Measurements from ENCODE around the gene FOLR2.
"Not testable (repeated sequence)": the region's sequence is repeated elsewhere in the genome, so short reads cannot be mapped to it uniquely, and the experiment has no call there.

Gene FOLR2

DNA sequence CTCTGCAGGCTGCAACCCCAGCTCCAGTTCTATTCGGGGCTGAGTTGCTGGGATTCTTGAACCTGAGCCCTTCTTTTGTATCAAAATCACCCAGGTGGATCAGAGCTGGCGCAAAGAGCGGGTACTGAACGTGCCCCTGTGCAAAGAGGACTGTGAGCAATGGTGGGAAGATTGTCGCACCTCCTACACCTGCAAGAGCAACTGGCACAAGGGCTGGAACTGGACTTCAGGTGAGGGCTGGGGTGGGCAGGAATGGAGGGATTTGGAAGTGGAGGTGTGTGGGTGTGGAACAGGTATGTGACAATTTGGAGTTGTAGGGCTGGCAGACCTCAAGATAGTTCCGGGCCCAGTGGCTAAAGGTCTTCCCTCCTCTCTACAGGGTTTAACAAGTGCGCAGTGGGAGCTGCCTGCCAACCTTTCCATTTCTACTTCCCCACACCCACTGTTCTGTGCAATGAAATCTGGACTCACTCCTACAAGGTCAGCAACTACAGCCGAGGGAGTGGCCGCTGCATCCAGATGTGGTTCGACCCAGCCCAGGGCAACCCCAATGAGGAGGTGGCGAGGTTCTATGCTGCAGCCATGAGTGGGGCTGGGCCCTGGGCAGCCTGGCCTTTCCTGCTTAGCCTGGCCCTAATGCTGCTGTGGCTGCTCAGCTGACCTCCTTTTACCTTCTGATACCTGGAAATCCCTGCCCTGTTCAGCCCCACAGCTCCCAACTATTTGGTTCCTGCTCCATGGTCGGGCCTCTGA lies 20.9 kb upstream of the FOLR2 start:
- WGBS (ENCODE audit: extremely low coverage, insufficient coverage, low lambda C conversion rate), result no CpG with 5 or more reads among the region's 12 CpGs
- Histone ChIP-seq H3K4ac (ENCODE audit: low read depth, low read length) (no peak overlapping the region), H4K8ac (ENCODE audit: low read depth, low read length) (no peak overlapping the region), H3K27me3 (ENCODE audit: insufficient read depth, low read length, poor library complexity) (no peaks in the 10 kb centered on the region), H3K79me1 (ENCODE audit: low read length) (no peaks in the 10 kb centered on the region), H3K9ac (ENCODE audit: low read length) (no peak overlapping the region), H2BK15ac (replicated peaks; ENCODE audit: low read depth) (no peak overlapping the region), H4K5ac (ENCODE audit: low read length) (no peak overlapping the region), H2AK5ac (ENCODE audit: low read length) (no peak overlapping the region), H2BK120ac (ENCODE audit: low read depth, low read length) (no peak overlapping the region), H3K79me2 (ENCODE audit: control insufficient read depth, insufficient read depth, low read length) (no peaks in the 10 kb centered on the region), H3K56ac (ENCODE audit: low read length) (no peak overlapping the region), H3K4me1 (ENCODE audit: control insufficient read depth, low read depth, low read length) (peaks cover 4% of the 10 kb centered on the region), H3K36me3 (ENCODE audit: control insufficient read depth, insufficient read depth, low read length) (no peaks in the 10 kb centered on the region), H3K4me2 (ENCODE audit: low read length) (no peak overlapping the region), H3K23ac (ENCODE audit: low read length) (no peak overlapping the region), H3K27ac (ENCODE audit: low read depth, low read length) (no peak overlapping the region), H3K18ac (ENCODE audit: low read length) (no peak overlapping the region), H2BK5ac (ENCODE audit: low read length) (no peak overlapping the region), H3K4me3 (ENCODE audit: low read length) (no peak overlapping the region)
- DNase-seq, result no peak

GRCh38 chr11:72201445-72201844 lies 15.1 kb upstream of the FOLR2 start:
- H3K36me3 ChIP-seq (ENCODE audit: control insufficient read depth, insufficient read depth, low read length); H2AK5ac ChIP-seq (ENCODE audit: low read length); H2BK15ac ChIP-seq (replicated peaks; ENCODE audit: low read depth); H3K79me1 ChIP-seq (ENCODE audit: low read length); H3K9ac ChIP-seq (ENCODE audit: low read length); H2BK5ac ChIP-seq (ENCODE audit: low read length); H3K27ac ChIP-seq (ENCODE audit: low read depth, low read length); H3K4ac ChIP-seq (ENCODE audit: low read depth, low read length); H4K8ac ChIP-seq (ENCODE audit: low read depth, low read length); H3K4me3 ChIP-seq (ENCODE audit: low read length); H3K4me2 ChIP-seq (ENCODE audit: low read length); H3K18ac ChIP-seq (ENCODE audit: low read length); H4K5ac ChIP-seq (ENCODE audit: low read length); H3K27me3 ChIP-seq (ENCODE audit: insufficient read depth, low read length, poor library complexity); H3K23ac ChIP-seq (ENCODE audit: low read length); H3K4me1 ChIP-seq (ENCODE audit: control insufficient read depth, low read depth, low read length); H2BK120ac ChIP-seq (ENCODE audit: low read depth, low read length); H3K79me2 ChIP-seq (ENCODE audit: control insufficient read depth, insufficient read depth, low read length); H3K56ac ChIP-seq (ENCODE audit: low read length); DNase-seq: not testable (repeated sequence)
- no CpG with 5 or more reads among the region's 43 CpGs for WGBS (ENCODE audit: extremely low coverage, insufficient coverage, low lambda C conversion rate)

- H3K27me3 ChIP-seq (ENCODE audit: insufficient read depth, low read length, poor library complexity), result no peaks in the 10 kb centered on the region
- H4K8ac ChIP-seq (ENCODE audit: low read depth, low read length), result no peak overlapping the region
- no peak overlapping the region for H3K18ac ChIP-seq (ENCODE audit: low read length)
- no peak overlapping the region for H4K5ac ChIP-seq (ENCODE audit: low read length)
- no peaks in the 10 kb centered on the region for H3K36me3 ChIP-seq (ENCODE audit: control insufficient read depth, insufficient read depth, low read length)
- H2BK120ac ChIP-seq (ENCODE audit: low read depth, low read length), result no peak overlapping the region
- no peak overlapping the region for H2BK5ac ChIP-seq (ENCODE audit: low read length)
- H3K79me1 ChIP-seq (ENCODE audit: low read length), result no peaks in the 10 kb centered on the region
- H3K4ac ChIP-seq (ENCODE audit: low read depth, low read length), result no peak overlapping the region
- WGBS (ENCODE audit: extremely low coverage, insufficient coverage, low lambda C conversion rate), result no CpG with 5 or more reads among the region's 6 CpGs
- no peak overlapping the region for H3K56ac ChIP-seq (ENCODE audit: low read length)
- no peak overlapping the region for H3K9ac ChIP-seq (ENCODE audit: low read length)
- no peak overlapping the region for H3K23ac ChIP-seq (ENCODE audit: low read length)
- no peak overlapping the region for H2BK15ac ChIP-seq (replicated peaks; ENCODE audit: low read depth)
- H2AK5ac ChIP-seq (ENCODE audit: low read length), result no peak overlapping the region
- H3K79me2 ChIP-seq (ENCODE audit: control insufficient read depth, insufficient read depth, low read length), result no peaks in the 10 kb centered on the region
- H3K4me3 ChIP-seq (ENCODE audit: low read length), result no peak overlapping the region
- H3K27ac ChIP-seq (ENCODE audit: low read depth, low read length), result no peak overlapping the region
- no peak for DNase-seq
- H3K4me2 ChIP-seq (ENCODE audit: low read length), result no peak overlapping the region
- no peaks in the 10 kb centered on the region for H3K4me1 ChIP-seq (ENCODE audit: control insufficient read depth, low read depth, low read length)
Measured at GRCh38 chr11:72202571-72202970, 14.0 kb upstream of the FOLR2 start.

DNA sequence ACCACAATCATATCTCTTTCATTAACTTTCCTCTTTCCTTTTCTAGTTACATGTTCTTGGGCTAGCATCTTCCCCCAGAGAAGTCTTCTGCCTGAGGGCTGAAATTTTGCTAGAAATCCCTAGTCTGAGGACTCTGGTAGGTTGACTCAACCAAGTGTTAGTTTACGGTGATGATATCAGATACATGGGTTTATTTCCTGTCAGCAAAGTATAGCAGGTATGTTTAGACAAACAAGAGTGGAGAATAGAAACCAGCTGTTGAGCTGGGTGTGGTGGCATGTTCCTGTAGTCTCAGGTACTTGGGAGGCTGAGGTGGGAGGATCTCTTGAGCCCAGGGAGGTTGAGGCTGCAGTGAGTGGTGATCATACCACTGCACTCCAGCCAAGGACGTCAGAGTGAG lies 13.4 kb upstream of the FOLR2 start:
- Histone ChIP-seq H3K4me1 (ENCODE audit: control insufficient read depth, low read depth, low read length) (no peaks in the 10 kb centered on the region), H4K8ac (ENCODE audit: low read depth, low read length) (no peak overlapping the region), H3K27ac (ENCODE audit: low read depth, low read length) (no peak overlapping the region), H3K79me1 (ENCODE audit: low read length) (no peaks in the 10 kb centered on the region), H2BK120ac (ENCODE audit: low read depth, low read length) (no peak overlapping the region), H3K4ac (ENCODE audit: low read depth, low read length) (no peak overlapping the region), H2AK5ac (ENCODE audit: low read length) (no peak overlapping the region), H3K18ac (ENCODE audit: low read length) (no peak overlapping the region), H3K36me3 (ENCODE audit: control insufficient read depth, insufficient read depth, low read length) (no peaks in the 10 kb centered on the region), H3K56ac (ENCODE audit: low read length) (no peak overlapping the region), H3K4me2 (ENCODE audit: low read length) (no peak overlapping the region), H3K9ac (ENCODE audit: low read length) (no peak overlapping the region), H4K5ac (ENCODE audit: low read length) (no peak overlapping the region), H3K4me3 (ENCODE audit: low read length) (no peak overlapping the region), H3K27me3 (ENCODE audit: insufficient read depth, low read length, poor library complexity) (no peaks in the 10 kb centered on the region), H3K79me2 (ENCODE audit: control insufficient read depth, insufficient read depth, low read length) (no peaks in the 10 kb centered on the region), H3K23ac (ENCODE audit: low read length) (no peak overlapping the region), H2BK5ac (ENCODE audit: low read length) (no peak overlapping the region), H2BK15ac (replicated peaks; ENCODE audit: low read depth) (no peak overlapping the region)
- no peak for DNase-seq
- WGBS (ENCODE audit: extremely low coverage, insufficient coverage, low lambda C conversion rate), result no CpG with 5 or more reads among the region's 2 CpGs

DNA sequence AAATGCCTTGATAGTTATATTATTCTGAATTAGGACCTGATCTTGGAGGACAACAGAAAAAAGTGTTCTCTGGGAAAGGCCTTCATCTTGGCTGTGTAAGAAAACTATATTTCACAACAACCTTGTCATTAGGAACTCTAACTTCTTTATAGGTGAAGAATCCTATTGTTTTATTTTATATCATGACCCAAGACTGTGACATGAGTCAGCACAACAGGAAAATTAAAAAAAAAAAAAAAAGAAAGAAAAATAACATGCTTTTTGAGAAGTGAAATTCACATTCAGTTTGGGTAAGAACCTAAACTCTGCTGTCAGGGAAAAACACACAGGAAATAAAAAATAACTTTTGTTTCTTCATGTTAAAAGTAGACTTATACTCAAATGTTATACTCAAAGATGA lies 11.7 kb upstream of the FOLR2 start:
- Histone ChIP-seq H3K56ac (ENCODE audit: low read length) (no peak overlapping the region), H3K4me2 (ENCODE audit: low read length) (no peak overlapping the region), H3K27me3 (ENCODE audit: insufficient read depth, low read length, poor library complexity) (no peaks in the 10 kb centered on the region), H3K27ac (ENCODE audit: low read depth, low read length) (no peak overlapping the region), H2AK5ac (ENCODE audit: low read length) (no peak overlapping the region), H3K23ac (ENCODE audit: low read length) (no peak overlapping the region), H3K4me3 (ENCODE audit: low read length) (no peak overlapping the region), H3K4me1 (ENCODE audit: control insufficient read depth, low read depth, low read length) (no peaks in the 10 kb centered on the region), H4K5ac (ENCODE audit: low read length) (no peak overlapping the region), H2BK120ac (ENCODE audit: low read depth, low read length) (no peak overlapping the region), H3K9ac (ENCODE audit: low read length) (no peak overlapping the region), H3K36me3 (ENCODE audit: control insufficient read depth, insufficient read depth, low read length) (no peaks in the 10 kb centered on the region), H3K79me1 (ENCODE audit: low read length) (no peaks in the 10 kb centered on the region), H3K4ac (ENCODE audit: low read depth, low read length) (no peak overlapping the region), H4K8ac (ENCODE audit: low read depth, low read length) (no peak overlapping the region), H3K18ac (ENCODE audit: low read length) (no peak overlapping the region), H2BK15ac (replicated peaks; ENCODE audit: low read depth) (no peak overlapping the region), H3K79me2 (ENCODE audit: control insufficient read depth, insufficient read depth, low read length) (no peaks in the 10 kb centered on the region), H2BK5ac (ENCODE audit: low read length) (no peak overlapping the region)
- DNase-seq, result no peak

DNA sequence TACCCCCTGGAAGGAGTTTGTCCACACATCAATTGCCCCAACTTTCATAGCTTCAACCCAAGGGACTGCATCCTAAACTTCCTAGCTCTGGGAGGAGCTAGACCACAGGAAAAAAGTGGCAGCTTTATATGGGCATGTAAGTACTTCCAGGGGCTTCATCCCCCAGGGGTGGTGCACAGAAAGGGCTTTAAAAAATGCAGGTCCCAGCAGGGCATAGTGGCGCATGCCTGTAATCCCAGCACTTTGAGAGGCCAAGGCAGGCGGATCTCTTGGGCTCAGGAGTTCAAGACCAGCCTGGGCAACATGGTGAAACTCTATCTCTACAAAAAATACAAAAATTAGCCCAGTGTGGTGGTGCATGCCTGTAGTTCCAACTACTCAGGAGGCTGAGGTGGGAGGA lies 9.8 kb upstream of the FOLR2 start:
- DNase-seq; H3K56ac ChIP-seq (ENCODE audit: low read length); H3K27me3 ChIP-seq (ENCODE audit: insufficient read depth, low read length, poor library complexity); H3K79me1 ChIP-seq (ENCODE audit: low read length); H2BK5ac ChIP-seq (ENCODE audit: low read length); H3K4ac ChIP-seq (ENCODE audit: low read depth, low read length); H3K36me3 ChIP-seq (ENCODE audit: control insufficient read depth, insufficient read depth, low read length); H2AK5ac ChIP-seq (ENCODE audit: low read length); H3K4me2 ChIP-seq (ENCODE audit: low read length); H3K27ac ChIP-seq (ENCODE audit: low read depth, low read length); H3K9ac ChIP-seq (ENCODE audit: low read length); H3K23ac ChIP-seq (ENCODE audit: low read length); H3K79me2 ChIP-seq (ENCODE audit: control insufficient read depth, insufficient read depth, low read length); H2BK120ac ChIP-seq (ENCODE audit: low read depth, low read length); H4K8ac ChIP-seq (ENCODE audit: low read depth, low read length); H3K4me1 ChIP-seq (ENCODE audit: control insufficient read depth, low read depth, low read length); H3K18ac ChIP-seq (ENCODE audit: low read length); H4K5ac ChIP-seq (ENCODE audit: low read length); H3K4me3 ChIP-seq (ENCODE audit: low read length); H2BK15ac ChIP-seq (replicated peaks; ENCODE audit: low read depth): not testable (repeated sequence)
- WGBS (ENCODE audit: extremely low coverage, insufficient coverage, low lambda C conversion rate), result no CpG with 5 or more reads among the region's 2 CpGs
